SIG-M5 treated with dmso at 0.1 percent for 504 hours (cell line): ENCODE results near the gene IL21R.

ENCODE experiments used
- DNase-seq: peaks from one replicate; lab custom pipeline; 2025; ENCODE audit not compliant: unreplicated experiment; lab: John Stamatoyannopoulos, UW

Gene IL21R

DNA sequence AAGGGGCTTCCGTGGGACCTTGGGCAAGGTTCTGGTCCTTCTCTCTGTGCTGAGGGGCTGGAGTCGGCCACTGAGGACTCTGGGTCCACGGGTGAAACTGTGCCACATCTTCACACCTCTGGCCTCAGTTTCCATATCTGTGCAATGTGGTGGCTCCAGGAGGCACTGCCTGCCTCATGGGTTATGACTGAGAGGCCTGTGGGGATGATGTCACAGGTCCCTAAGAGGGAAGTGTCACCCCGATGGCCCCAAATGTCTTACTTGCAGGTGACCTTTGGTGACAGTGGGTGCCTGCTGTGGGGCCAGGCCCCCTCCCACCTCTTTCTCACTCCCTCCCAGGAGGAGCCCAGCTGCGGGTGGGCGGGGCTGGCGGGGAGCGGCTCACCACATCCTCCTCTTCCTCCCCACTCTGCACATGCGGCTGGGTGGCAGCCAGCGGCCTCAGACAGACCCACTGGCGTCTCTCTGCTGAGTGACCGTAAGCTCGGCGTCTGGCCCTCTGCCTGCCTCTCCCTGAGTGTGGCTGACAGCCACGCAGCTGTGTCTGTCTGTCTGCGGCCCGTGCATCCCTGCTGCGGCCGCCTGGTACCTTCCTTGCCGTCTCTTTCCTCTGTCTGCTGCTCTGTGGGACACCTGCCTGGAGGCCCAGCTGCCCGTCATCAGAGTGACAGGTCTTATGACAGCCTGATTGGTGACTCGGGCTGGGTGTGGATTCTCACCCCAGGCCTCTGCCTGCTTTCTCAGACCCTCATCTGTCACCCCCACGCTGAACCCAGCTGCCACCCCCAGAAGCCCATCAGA lies at the start of gene IL21R:
Gene IL21R (plus strand): TSS at position 407 of the 801 bp plus-strand sequence. CDS start 27,898 bp downstream, outside the sequence.
- DNase-seq: peak; percentile 65

GRCh38 chr16:27353853-27354252 lies 48.1 kb upstream of the IL21R start:
- no peak for DNase-seq

GRCh38 chr16:27355610-27356009 lies 46.4 kb upstream of the IL21R start:
- peak; percentile 28 for DNase-seq

DNA sequence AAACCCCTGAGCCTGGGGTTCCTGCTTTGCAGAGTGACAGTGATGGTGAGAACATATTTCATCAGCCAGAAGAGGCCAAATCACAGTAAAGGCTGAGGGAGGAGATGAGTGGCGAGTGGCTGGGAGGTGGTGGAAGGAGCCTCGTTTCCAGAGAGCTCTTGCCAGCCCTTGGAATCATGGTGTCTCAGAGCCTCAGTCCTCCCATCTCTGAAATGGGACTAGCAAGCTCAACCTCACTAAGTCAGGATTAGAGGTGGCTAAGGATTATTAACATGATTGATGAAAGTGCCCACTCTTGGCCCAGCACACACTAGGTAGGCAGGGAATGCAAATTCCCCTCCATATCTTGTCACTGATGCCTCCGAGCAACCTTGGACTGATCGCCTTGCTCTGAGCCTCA lies 45.2 kb upstream of the IL21R start:
- no peak for DNase-seq

DNA sequence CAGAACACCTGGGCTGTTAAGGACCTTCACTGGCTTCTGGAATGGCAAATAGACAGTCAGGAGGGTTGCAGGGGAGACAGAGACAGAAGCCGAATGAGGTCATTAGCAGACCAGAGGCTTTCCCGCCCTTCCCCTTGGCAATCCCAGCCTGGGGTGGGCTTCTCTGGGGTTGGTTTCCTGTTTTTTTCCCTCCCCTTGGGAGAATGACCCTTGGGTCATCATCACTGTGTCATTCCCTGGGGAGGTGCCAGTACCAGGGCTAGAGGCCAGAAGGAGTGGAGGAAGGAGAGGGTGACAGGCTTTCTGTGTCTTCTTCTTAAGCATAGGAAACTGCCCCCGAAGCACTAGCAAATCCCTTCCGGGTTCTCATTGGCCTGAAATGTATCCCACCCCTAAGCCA lies 42.9 kb upstream of the IL21R start:
- DNase-seq: no peak

- DNase-seq: no peak
Observed at GRCh38 chr16:27359615-27360014, 42.4 kb upstream of the IL21R start.

DNA sequence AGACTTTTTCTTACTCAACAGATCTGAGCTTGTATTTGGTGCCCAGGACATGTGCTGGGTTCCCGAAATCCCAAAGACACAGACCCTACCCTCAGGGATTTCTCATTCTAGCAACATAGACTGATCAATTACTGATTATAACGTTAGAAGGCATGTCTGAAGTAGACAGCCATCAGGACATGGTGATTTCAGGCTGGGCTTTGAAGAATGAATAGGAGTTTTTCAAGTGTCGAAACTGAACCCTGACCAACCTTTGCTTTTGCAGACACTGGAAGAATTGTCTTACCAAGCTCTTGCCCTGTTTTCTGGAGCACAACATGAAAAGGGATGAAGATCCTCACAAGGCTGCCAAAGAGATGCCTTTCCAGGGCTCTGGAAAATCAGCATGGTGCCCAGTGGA lies 40.0 kb upstream of the IL21R start:
- no peak for DNase-seq

- DNase-seq: no peak
Observed at GRCh38 chr16:27362570-27363245, 39.3 kb upstream of the IL21R start.

GRCh38 chr16:27363246-27363632 lies 38.7 kb upstream of the IL21R start:
- DNase-seq: no peak

DNA sequence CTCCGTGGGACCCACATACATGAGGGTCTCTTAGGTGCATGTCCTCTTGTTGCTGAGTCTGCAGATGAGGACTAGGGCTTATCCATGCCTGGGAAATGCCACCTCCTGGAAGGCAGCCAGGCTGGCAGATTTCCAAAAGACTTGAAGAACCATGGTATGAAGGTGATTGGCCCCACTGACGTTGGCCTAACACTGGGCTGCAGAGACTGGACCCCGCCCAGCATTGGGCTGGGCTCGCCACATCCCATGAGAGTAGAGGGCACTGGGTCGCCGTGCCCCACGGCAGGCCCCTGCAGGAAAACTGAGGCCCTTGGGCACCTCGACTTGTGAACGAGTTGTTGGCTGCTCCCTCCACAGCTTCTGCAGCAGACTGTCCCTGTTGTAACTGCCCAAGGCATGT lies 38.2 kb upstream of the IL21R start:
- peak; percentile 31 for DNase-seq

- DNase-seq: peak; percentile 72
Observed at GRCh38 chr16:27364493-27365141, 37.4 kb upstream of the IL21R start.

- DNase-seq: peak; percentile 21
Observed at GRCh38 chr16:27365142-27366089, 36.6 kb upstream of the IL21R start.

DNA sequence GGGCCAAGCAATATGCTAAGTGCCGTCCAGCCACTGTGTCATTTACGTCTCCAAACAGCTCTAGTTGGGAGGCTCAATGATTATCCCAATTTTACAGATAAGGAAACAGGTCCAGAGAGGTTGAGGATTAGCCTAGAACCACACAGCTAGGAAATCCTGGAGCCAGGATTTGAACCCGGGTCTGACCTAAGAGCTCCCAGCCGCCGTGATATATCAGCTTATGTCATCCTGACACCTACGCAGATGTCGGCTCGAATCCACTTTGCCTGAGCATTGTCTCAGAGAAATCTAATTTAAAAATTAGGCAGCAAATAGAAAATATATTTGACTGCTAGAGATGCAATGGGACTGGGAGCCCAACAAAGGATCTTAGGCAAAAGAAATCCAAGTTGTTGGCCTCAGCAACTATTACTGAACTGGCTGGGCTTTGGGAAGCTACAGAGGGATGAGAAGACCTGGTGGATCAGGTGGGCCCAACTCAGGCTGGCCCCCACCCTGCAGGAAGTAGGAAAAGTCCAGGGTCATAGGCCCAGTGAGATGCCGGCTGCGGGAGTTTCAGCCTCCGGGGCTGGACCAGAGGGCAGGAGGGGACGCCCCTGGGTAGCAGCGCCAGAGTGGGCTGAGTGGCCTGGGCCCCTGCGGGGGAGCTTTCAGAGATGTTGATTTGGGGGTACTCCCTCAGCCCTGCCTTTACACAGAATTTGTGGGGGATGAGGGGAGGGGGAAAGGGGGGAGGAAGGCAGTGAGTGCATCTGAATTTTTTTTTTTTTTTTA lies 35.1 kb upstream of the IL21R start:
- no peak for DNase-seq

- peak; percentile 64 for DNase-seq
Observed at GRCh38 chr16:27367461-27368357, 34.3 kb upstream of the IL21R start.

GRCh38 chr16:27368358-27368722 lies 33.6 kb upstream of the IL21R start:
- DNase-seq: no peak

DNA sequence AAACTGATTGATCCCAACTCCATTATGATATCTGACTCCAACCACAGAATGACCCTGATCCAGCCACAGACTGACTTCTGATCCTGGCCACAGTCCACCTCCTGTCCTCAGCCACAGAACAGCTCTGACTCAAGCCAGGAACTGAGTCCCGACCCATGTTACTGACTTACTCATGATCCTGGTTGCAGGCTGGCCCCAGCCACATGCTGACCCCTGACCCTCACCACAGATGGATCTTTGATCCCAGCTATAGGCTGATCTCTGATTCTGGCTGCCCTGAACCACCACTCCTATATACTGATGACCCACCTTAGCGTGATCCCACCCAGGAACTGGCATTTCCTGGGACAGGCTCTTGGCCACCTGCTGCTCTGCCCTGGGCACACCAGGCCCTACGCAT lies 32.2 kb upstream of the IL21R start:
- DNase-seq: no peak

DNA sequence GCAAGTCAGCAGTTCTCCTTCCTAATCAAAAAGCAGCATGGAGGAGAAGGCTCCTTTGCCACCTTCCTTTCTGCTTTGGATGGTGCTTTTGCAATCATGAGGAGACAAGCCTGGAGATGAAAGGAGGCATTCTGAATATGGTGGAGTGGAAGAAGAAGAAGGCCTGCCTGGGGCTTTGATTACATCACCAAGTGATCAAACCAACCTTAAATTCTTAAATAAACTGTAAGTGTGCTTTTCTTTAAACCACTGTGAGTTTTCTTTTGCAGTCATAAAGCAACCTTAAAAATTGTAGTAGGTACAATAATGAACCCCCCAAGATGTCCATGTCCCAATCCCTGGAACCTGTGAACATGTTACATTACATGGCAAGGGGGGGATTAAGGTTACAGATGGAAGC lies 31.7 kb upstream of the IL21R start:
- no peak for DNase-seq

DNA sequence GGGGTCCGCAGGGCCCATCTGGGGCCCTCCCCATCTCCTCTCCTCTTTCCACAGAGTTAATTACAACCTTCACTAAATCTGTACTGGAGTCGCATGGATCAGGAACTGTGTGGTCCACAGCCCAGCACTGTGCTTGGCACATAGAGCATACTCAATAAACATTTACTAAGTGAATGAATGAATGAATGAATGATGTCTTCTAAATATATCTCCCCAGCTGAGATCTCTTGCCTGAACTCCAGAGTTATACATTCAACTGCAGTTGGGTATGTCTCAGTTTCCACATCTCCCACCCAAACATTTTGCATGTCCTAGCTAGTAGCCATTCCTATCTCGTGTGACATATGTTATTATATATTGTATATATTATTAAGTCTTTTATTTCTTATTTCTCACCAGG lies 28.7 kb upstream of the IL21R start:
- DNase-seq: no peak

DNA sequence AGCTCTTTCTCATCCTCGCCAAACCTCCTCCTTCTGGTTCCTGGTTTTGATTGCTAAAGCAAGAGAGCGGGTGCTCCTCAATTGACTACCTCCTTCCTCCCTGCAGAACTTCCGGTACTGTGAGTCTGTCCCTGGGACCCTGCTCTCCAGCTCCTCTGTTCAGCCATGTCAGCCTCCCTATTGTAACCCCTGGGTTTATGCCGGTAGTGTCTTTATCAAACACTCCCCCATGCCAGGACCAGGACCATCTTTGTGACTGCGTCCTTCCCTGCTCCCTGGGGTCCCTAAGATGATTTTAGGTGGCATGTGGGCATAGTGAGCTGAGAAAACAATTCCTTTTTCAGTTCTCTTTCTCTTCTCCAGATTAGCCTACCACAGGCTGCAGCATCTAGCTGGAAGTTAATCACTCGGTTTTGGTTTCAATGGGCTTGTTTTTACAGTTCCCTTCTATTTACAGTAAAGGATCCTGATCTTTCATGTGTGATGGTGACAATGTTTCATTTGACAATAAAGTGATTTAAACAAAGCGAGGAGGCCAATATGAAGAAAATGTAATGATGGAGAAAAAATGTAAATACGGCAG lies 27.7 kb upstream of the IL21R start:
- peak; percentile 73 for DNase-seq
